DOHH2 (cell line): ENCODE data around the gene CNST.

ENCODE experiments used
- H3F3A ChIP-seq: fragments of 200-600 bp; sonication (generic), shearing (Covaris generic); 2 replicates; pipeline ENCODE4 v1.6.0; 2016; ENCODE audit warnings: antibody characterized with exemption, mild to moderate bottlenecking; ENCODE audit not compliant: control insufficient read depth, insufficient read depth
- H3K27ac ChIP-seq: fragments of 200-600 bp; sonication (generic); 2 replicates; pipeline ENCODE4 v1.5.1; 2014; ENCODE audit warnings: low read depth, mild to moderate bottlenecking, low read length, moderate library complexity
- H3K27me3 ChIP-seq: fragments of 200-600 bp; sonication (generic); 2 replicates; pipeline ENCODE4 v1.6.1; 2014; ENCODE audit warnings: mild to moderate bottlenecking, low read length, mixed read lengths; ENCODE audit not compliant: control insufficient read depth
- H3K36me3 ChIP-seq: fragments of 200-600 bp; sonication (generic); 2 replicates; pipeline ENCODE4 v1.6.1; 2014; ENCODE audit warnings: mild to moderate bottlenecking, low read length, moderate library complexity, mixed read lengths; ENCODE audit not compliant: control insufficient read depth
- H3K4me1 ChIP-seq: fragments of 200-600 bp; sonication (generic); 2 replicates; pipeline ENCODE4 v1.6.1; 2014; ENCODE audit warnings: mild to moderate bottlenecking, low read length, mixed read lengths; ENCODE audit not compliant: control insufficient read depth
- H3K4me2 ChIP-seq: fragments of 200-600 bp; sonication (generic); 2 replicates; pipeline ENCODE4 v1.6.0; 2014; ENCODE audit warnings: mild to moderate bottlenecking, low read length, moderate library complexity
- H3K4me3 ChIP-seq: fragments of 200-600 bp; sonication (generic); 2 replicates; pipeline ENCODE4 v1.5.1; 2014; ENCODE audit warnings: mild to moderate bottlenecking, low read length, mixed read lengths
- H3K79me2 ChIP-seq: fragments of 200-600 bp; sonication (generic); 2 replicates; pipeline ENCODE4 v1.6.1; 2014; ENCODE audit warnings: mild to moderate bottlenecking, low read length, mixed read lengths; ENCODE audit not compliant: control insufficient read depth
- H3K9me2 ChIP-seq: fragments of 200-600 bp; sonication (generic); replicated peaks from 2 replicates; pipeline ENCODE4 v1.6.1; 2014; ENCODE audit warnings: mild to moderate bottlenecking, low read length, mixed read lengths; ENCODE audit not compliant: control insufficient read depth
- H3K9me3 ChIP-seq: fragments of 200-600 bp; sonication (generic); 2 replicates; pipeline ENCODE4 v1.6.1; 2014; ENCODE audit warnings: antibody characterized with exemption, low read length, mixed read lengths; ENCODE audit not compliant: control insufficient read depth, insufficient read depth
- H4K20me1 ChIP-seq: fragments of 200-600 bp; sonication (generic); 2 replicates; pipeline ENCODE4 v1.6.0; 2014; ENCODE audit warnings: low read depth, mild to moderate bottlenecking, antibody characterized with exemption, low read length, moderate library complexity; ENCODE audit not compliant: control insufficient read depth, insufficient read depth
- CTCF ChIP-seq: fragments of 200-600 bp; sonication (generic); IDR thresholded peaks from one replicate; pipeline ENCODE4 v1.5.1; 2014; ENCODE audit warnings: antibody characterized with exemption, mild to moderate bottlenecking, low read depth, low read length; ENCODE audit not compliant: poor library complexity, severe bottlenecking
- EZH2phosphoT487 ChIP-seq: fragments of 200-600 bp; sonication (generic); IDR thresholded peaks from 2 replicates; pipeline ENCODE4 v1.6.1; 2017; ENCODE audit warnings: borderline replicate concordance, mild to moderate bottlenecking, antibody characterized with exemption, low read length, moderate library complexity, mixed read lengths

CNST gene

GRCh38 chr1:246624091-246624490 is 57.8 kb downstream of the CNST start:
- Histone ChIP-seq H3K27me3 (no peaks in the 10 kb centered on the region), H3K79me2 (peaks cover 8% of the 10 kb centered on the region), H3K4me3 (no peak overlapping the region), H4K20me1 (no peaks in the 10 kb centered on the region; the same call in 1 of the 2 replicates), H3K36me3 (peaks cover 32% of the 10 kb centered on the region), H3K27ac (no peak overlapping the region), H3F3A (0 out of 2 replicates have a peak, but pooled peaks cover 3% of the 10 kb centered on the region), H3K4me1 (peaks cover 8% of the 10 kb centered on the region), H3K4me2 (no peak overlapping the region), H3K9me3 (no peaks in the 10 kb centered on the region), H3K9me2 (no peaks in the 10 kb centered on the region)
- TF ChIP-seq EZH2phosphoT487 (no peak), CTCF (no peak)

DNA sequence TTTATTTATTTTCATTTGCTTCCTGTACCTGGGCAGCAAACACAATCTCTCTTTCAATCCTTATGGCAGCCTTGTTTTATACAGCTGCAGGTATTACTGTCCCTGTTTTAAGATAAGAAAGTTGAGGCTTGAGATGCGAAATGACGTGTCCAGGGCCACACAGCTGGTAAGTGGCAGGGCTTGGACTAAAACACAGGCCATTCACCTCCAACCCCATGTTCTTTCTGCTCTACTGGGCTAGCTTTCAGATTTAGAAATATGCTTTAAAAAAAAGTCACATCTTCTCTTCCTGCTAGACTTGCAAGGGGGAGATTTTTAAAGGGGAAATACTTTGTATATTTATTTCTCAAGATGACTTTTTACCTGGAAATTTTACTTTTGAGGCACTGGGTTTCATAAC is 62.8 kb downstream of the CNST start:
- no peak overlapping the region for H3K4me2 ChIP-seq
- TF ChIP-seq CTCF = no peak
- no peak for TF ChIP-seq EZH2phosphoT487

GRCh38 chr1:246629976-246630375 is 63.7 kb downstream of the CNST start:
- Histone ChIP-seq H4K20me1 (no peaks in the 10 kb centered on the region), H3K4me3 (no peak overlapping the region), H3K9me2 (no peaks in the 10 kb centered on the region), H3K9me3 (no peaks in the 10 kb centered on the region), H3K4me2 (no peak overlapping the region), H3K79me2 (no peaks in the 10 kb centered on the region), H3F3A (0 out of 2 replicates have a peak, but pooled peaks cover 8% of the 10 kb centered on the region), H3K27me3 (no peaks in the 10 kb centered on the region), H3K27ac (no peak overlapping the region), H3K4me1 (peaks cover 11% of the 10 kb centered on the region), H3K36me3 (peaks cover 33% of the 10 kb centered on the region)
- TF ChIP-seq EZH2phosphoT487 (no peak), CTCF (no peak)

More for the DNA sequence above, 62.8 kb downstream of the CNST start:
- Histone ChIP-seq H3K27me3 (no peaks in the 10 kb centered on the region), H3K9me3 (no peaks in the 10 kb centered on the region), H3K27ac (no peak overlapping the region), H3K9me2 (no peaks in the 10 kb centered on the region), H3K79me2 (no peaks in the 10 kb centered on the region), H3K36me3 (peaks cover 33% of the 10 kb centered on the region), H3K4me1 (peaks cover 11% of the 10 kb centered on the region), H3K4me3 (no peak overlapping the region), H4K20me1 (no peaks in the 10 kb centered on the region; the same call in 1 of the 2 replicates), H3F3A (0 out of 2 replicates have a peak, but pooled peaks cover 8% of the 10 kb centered on the region)

GRCh38 chr1:246631426-246631825 is 65.2 kb downstream of the CNST start:
- Histone ChIP-seq H3K27me3 (no peaks in the 10 kb centered on the region), H3K27ac (no peak overlapping the region), H3K9me2 (no peaks in the 10 kb centered on the region), H3K4me1 (peaks cover 11% of the 10 kb centered on the region), H3K36me3 (peaks cover 29% of the 10 kb centered on the region), H3F3A (0 out of 2 replicates have a peak, but pooled peaks cover 8% of the 10 kb centered on the region), H3K4me2 (no peak overlapping the region), H3K4me3 (no peak overlapping the region), H4K20me1 (no peaks in the 10 kb centered on the region), H3K79me2 (no peaks in the 10 kb centered on the region), H3K9me3 (no peaks in the 10 kb centered on the region)
- no peak for TF ChIP-seq EZH2phosphoT487
- no peak for TF ChIP-seq CTCF
